H9 (cell line): ENCODE results near the gene C1orf105. TPM values are rescaled to one million over a fixed set of nuclear protein-coding genes. Genes with fewer than 3 reads are reported as not detected.

ENCODE experiments used
- DNase-seq: peaks from one replicate; pipeline ENCODE4 v3.0.0-alpha.2; 2017
- H2AFZ ChIP-seq: one replicate; pipeline ENCODE4 v1.6.1; 2013; ENCODE audit warnings: mild to moderate bottlenecking, low read length, control low read depth, moderate library complexity
- H2AK5ac ChIP-seq: 2 replicates; pipeline ENCODE4 v1.6.1; 2013; ENCODE audit warnings: low read length, control low read depth, mixed read lengths; ENCODE audit not compliant: insufficient read length
- H2BK120ac ChIP-seq: one replicate; pipeline ENCODE4 v1.6.1; 2013; ENCODE audit warnings: low read depth, mild to moderate bottlenecking, low read length, control low read depth, inconsistent platforms; ENCODE audit not compliant: poor library complexity, severe bottlenecking
- H2BK12ac ChIP-seq: 2 replicates; pipeline ENCODE4 v1.6.1; 2013; ENCODE audit warnings: low read length, control low read depth, mixed read lengths, low read depth; ENCODE audit not compliant: insufficient read length
- H2BK15ac ChIP-seq: 2 replicates; pipeline ENCODE4 v1.6.1; 2013; ENCODE audit warnings: low read depth, low read length, control low read depth
- H2BK20ac ChIP-seq: one replicate; pipeline ENCODE4 v1.6.1; 2013; ENCODE audit warnings: low read depth, mild to moderate bottlenecking, low read length, control low read depth, inconsistent platforms; ENCODE audit not compliant: poor library complexity, severe bottlenecking
- H2BK5ac ChIP-seq: 2 replicates; pipeline ENCODE4 v1.6.1; 2013; ENCODE audit warnings: low read length, control low read depth, mixed read lengths; ENCODE audit not compliant: insufficient read length
- H3K14ac ChIP-seq: 2 replicates; pipeline ENCODE4 v1.6.1; 2013; ENCODE audit warnings: low read length, control low read depth; ENCODE audit not compliant: insufficient read depth
- H3K18ac ChIP-seq: 2 replicates; pipeline ENCODE4 v1.6.1; 2013; ENCODE audit warnings: low read depth, mild to moderate bottlenecking, mixed read lengths, low read length, control low read depth; ENCODE audit not compliant: insufficient read length
- H3K23ac ChIP-seq: 2 replicates; pipeline ENCODE4 v1.6.1; 2013; ENCODE audit warnings: low read length, control low read depth, mixed read lengths, low read depth; ENCODE audit not compliant: insufficient read length
- H3K23me2 ChIP-seq: 2 replicates; pipeline ENCODE4 v1.6.1; 2013; ENCODE audit warnings: low read depth, mild to moderate bottlenecking, mixed read lengths, low read length, control low read depth; ENCODE audit not compliant: insufficient read length, poor library complexity, severe bottlenecking
- H3K27ac ChIP-seq: 2 replicates; pipeline ENCODE4 v1.5.1; 2013; ENCODE audit warnings: low read length, control low read depth, mixed read lengths, low read depth; ENCODE audit not compliant: insufficient read length
- H3K27me3 ChIP-seq: 2 replicates; pipeline ENCODE4 v1.6.1; 2013; ENCODE audit warnings: low read length, control low read depth, inconsistent platforms; ENCODE audit not compliant: insufficient read depth
- H3K4ac ChIP-seq: 2 replicates; pipeline ENCODE4 v1.6.1; 2013; ENCODE audit warnings: low read depth, mild to moderate bottlenecking, control low read depth, inconsistent platforms, low read length, moderate library complexity
- H3K4me1 ChIP-seq: 2 replicates; pipeline ENCODE4 v1.6.1; 2013; ENCODE audit warnings: low read length, control low read depth, inconsistent platforms; ENCODE audit not compliant: insufficient read depth
- H3K4me2 ChIP-seq: 2 replicates; pipeline ENCODE4 v1.6.1; 2013; ENCODE audit warnings: low read length, control low read depth, mixed read lengths; ENCODE audit not compliant: insufficient read length, insufficient read depth
- H3K56ac ChIP-seq: 2 replicates; pipeline ENCODE4 v1.6.1; 2013; ENCODE audit warnings: low read depth, mild to moderate bottlenecking, mixed read lengths, low read length, control low read depth; ENCODE audit not compliant: insufficient read length
- H3K79me1 ChIP-seq: 2 replicates; pipeline ENCODE4 v1.6.1; 2013; ENCODE audit warnings: low read depth, mild to moderate bottlenecking, moderate library complexity, low read length, control low read depth, inconsistent platforms; ENCODE audit not compliant: insufficient read depth, poor library complexity, severe bottlenecking
- H3K79me2 ChIP-seq: 2 replicates; pipeline ENCODE4 v1.6.1; 2013; ENCODE audit warnings: low read length, control low read depth, inconsistent platforms; ENCODE audit not compliant: insufficient read depth
- H3K9ac ChIP-seq: 2 replicates; pipeline ENCODE4 v1.6.1; 2013; ENCODE audit warnings: low read length, control low read depth, mixed read lengths; ENCODE audit not compliant: insufficient read length; ENCODE audit errors: extremely low read depth
- H3K9me3 ChIP-seq: one replicate; pipeline ENCODE4 v1.6.1; 2013; ENCODE audit warnings: low read depth, low read length, inconsistent platforms; ENCODE audit not compliant: control insufficient read depth
- H3T11ph ChIP-seq: one replicate; pipeline ENCODE4 v1.6.1; 2013; ENCODE audit warnings: mild to moderate bottlenecking, low read length, control low read depth, inconsistent platforms
- H4K20me1 ChIP-seq: one replicate; pipeline ENCODE4 v1.6.1; 2013; ENCODE audit not compliant: control insufficient read depth, insufficient read length, insufficient read depth
- H4K5ac ChIP-seq: 2 replicates; pipeline ENCODE4 v1.6.1; 2013; ENCODE audit warnings: low read depth, mild to moderate bottlenecking, mixed read lengths, low read length, control low read depth; ENCODE audit not compliant: insufficient read length
- H4K8ac ChIP-seq: replicated peaks from 2 replicates; pipeline ENCODE4 v1.6.1; 2013; ENCODE audit warnings: low read length, control low read depth, mixed read lengths, low read depth; ENCODE audit not compliant: insufficient read length
- H4K91ac ChIP-seq: 2 replicates; pipeline ENCODE4 v1.6.1; 2013; ENCODE audit warnings: low read depth, mild to moderate bottlenecking, moderate library complexity, mixed read lengths, low read length, control low read depth; ENCODE audit not compliant: insufficient read length
- H3K27ac Mint-ChIP-seq, 3 experiments: 2 replicates in 2 of 3; 3 replicates in 1 of 3; pipeline ENCODE4 v1.8.0; 2020 to 2021; ENCODE audit warnings: mixed read lengths in 3 of 3, mild to moderate bottlenecking in 1 of 3, moderate library complexity in 1 of 3
- H3K27me3 Mint-ChIP-seq: 2 replicates; pipeline ENCODE4 v1.8.0; 2021; ENCODE audit warnings: low read depth, mild to moderate bottlenecking, moderate library complexity, mixed read lengths
- H3K36me3 Mint-ChIP-seq, 3 experiments: 2 replicates in 2 of 3; 3 replicates in 1 of 3; pipeline ENCODE4 v1.8.0; 2020 to 2021; ENCODE audit warnings: low read depth in 3 of 3, mixed read lengths in 3 of 3; ENCODE audit not compliant: insufficient read depth in 1 of 3
- H3K4me1 Mint-ChIP-seq, 2 experiments: 2 replicates each; pipeline ENCODE4 v1.8.0; 2020; ENCODE audit warnings: mixed read lengths in 2 of 2
- H3K4me3 Mint-ChIP-seq, 2 experiments: 2 replicates in 1 of 2; 3 replicates in 1 of 2; pipeline ENCODE4 v1.8.0; 2020 to 2021; ENCODE audit warnings: mild to moderate bottlenecking in 2 of 2, mixed read lengths in 2 of 2, moderate library complexity in 1 of 2
- H3K9me3 Mint-ChIP-seq, 2 experiments: 2 replicates in 1 of 2; 3 replicates in 1 of 2; pipeline ENCODE4 v1.8.0; 2020; ENCODE audit warnings: mild to moderate bottlenecking in 2 of 2, mixed read lengths in 2 of 2, moderate library complexity in 1 of 2
- WGBS: extraction: QIAGEN DNeasy Blood & Tissue Kit; methylation state at CpG from one replicate; pipeline ENCODE4 v1.1.7; 2013; ENCODE audit warnings: missing lambda C conversion rate, low lambda C conversion rate, mixed read lengths; ENCODE audit not compliant: insufficient read length; ENCODE audit errors: extremely low coverage; 5-methylcytosine and 5-hydroxymethylcytosine counted together
- total RNA-seq: library from RNA; stranded (reverse); gene quantifications from 2 replicates; pipeline ENCODE4 v1.2.1, GENCODE V29; 2021
- TF ChIP-seq, protein P1 (sequence below): fragments of 200-600 bp; sonication (generic); conservative IDR thresholded peaks from 3 replicates; pipeline ENCODE4 v1.8.0; 2021; ENCODE audit warnings: antibody characterized with exemption, mild to moderate bottlenecking

Gene C1orf105
- total RNA-seq, 1 experiment from 2014 or later = not detected

DNA sequence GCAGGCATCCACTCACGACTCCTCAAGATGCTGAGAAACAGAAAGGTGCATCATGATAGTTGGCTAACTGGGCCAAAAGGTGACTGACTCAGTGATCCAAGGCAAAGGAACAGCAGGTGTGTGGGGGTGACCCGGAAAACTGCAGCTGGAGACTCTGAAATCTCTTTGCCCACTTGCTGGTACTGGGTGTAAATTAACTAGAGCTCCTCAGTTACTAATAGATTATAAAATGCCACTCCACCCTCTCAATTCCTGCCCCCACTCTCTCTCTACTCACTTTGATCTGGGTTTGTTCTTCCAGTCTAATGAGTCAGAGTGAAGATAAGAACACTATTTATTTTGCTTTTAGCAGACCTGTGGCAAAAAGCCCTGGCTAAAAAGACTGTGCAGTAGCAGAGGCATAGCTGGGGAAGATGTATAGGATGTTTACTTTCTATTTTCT lies 30.5 kb downstream of the C1orf105 start:
- Histone ChIP-seq H4K8ac (no peak overlapping the region), H3K79me1 (no peaks in the 10 kb centered on the region), H3K79me2 (no peaks in the 10 kb centered on the region), H3K18ac (no peak overlapping the region), H2BK120ac (no peak overlapping the region), H3K23ac (no peak overlapping the region), H4K20me1 (no peaks in the 10 kb centered on the region), H3K27ac (no peak overlapping the region), H4K5ac (no peak overlapping the region), H3K4me1 (no peaks in the 10 kb centered on the region), H3K23me2 (no peaks in the 10 kb centered on the region), H2BK5ac (no peak overlapping the region), H2BK20ac (no peak overlapping the region), H2BK12ac (no peak overlapping the region), H3K56ac (no peak overlapping the region), H3K9ac (no peak overlapping the region), H3K4me2 (no peak overlapping the region), H2AFZ (no peak overlapping the region), H3K9me3 (no peaks in the 10 kb centered on the region), H3K27me3 (no peaks in the 10 kb centered on the region), H3T11ph (no peak overlapping the region), H2AK5ac (no peak overlapping the region), H2BK15ac (no peak overlapping the region), H4K91ac (no peak overlapping the region), H3K14ac (no peak overlapping the region), H3K4ac (no peak overlapping the region)
- no peak for DNase-seq
- Mint-ChIP-seq H3K9me3 (no peaks in the 10 kb centered on the region), H3K27me3 (no peaks in the 10 kb centered on the region), H3K36me3 (no peaks in the 10 kb centered on the region), H3K27ac (no peak overlapping the region), H3K4me1 (peaks cover 0 to 2% of the 10 kb centered on the region in 2 experiments; a peak in 2 of 4 replicates), H3K4me3 (no peak overlapping the region)
- no CpG with 5 or more reads among the region's 2 CpGs for WGBS
- TF ChIP-seq, protein P1, sequence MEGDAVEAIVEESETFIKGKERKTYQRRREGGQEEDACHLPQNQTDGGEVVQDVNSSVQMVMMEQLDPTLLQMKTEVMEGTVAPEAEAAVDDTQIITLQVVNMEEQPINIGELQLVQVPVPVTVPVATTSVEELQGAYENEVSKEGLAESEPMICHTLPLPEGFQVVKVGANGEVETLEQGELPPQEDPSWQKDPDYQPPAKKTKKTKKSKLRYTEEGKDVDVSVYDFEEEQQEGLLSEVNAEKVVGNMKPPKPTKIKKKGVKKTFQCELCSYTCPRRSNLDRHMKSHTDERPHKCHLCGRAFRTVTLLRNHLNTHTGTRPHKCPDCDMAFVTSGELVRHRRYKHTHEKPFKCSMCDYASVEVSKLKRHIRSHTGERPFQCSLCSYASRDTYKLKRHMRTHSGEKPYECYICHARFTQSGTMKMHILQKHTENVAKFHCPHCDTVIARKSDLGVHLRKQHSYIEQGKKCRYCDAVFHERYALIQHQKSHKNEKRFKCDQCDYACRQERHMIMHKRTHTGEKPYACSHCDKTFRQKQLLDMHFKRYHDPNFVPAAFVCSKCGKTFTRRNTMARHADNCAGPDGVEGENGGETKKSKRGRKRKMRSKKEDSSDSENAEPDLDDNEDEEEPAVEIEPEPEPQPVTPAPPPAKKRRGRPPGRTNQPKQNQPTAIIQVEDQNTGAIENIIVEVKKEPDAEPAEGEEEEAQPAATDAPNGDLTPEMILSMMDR = no peak
